K562 (cell line): Measurements from ENCODE around the gene ATF6B. TPM values are rescaled to one million over a fixed set of nuclear protein-coding genes. Genes with fewer than 3 reads are reported as not detected.
A peak's percentile ranks its signal among the peaks of the same experiment; 100 is the strongest.

ENCODE experiments used
- ATAC-seq: fragments of 200-7000 bp; cut with Tn5 transposase; 3 replicates; pipeline ENCODE4 v1.9.1; 2020; ENCODE audit warnings: moderate library complexity
- BruUV-seq: library from RNA; stranded (reverse); fragments of 400-500 nt; replicated peaks from 2 replicates; lab custom pipeline; 2021; lab: Mats Ljungman, UMichigan
- CTCF ChIA-PET: fragments of 300-600 bp; formaldehyde crosslinking; extraction: SDS; loops from one replicate; lab custom pipeline; 2021; ENCODE audit warnings: low intra/inter-chr PET ratio; lab: Yijun Ruan, JAX
- POLR2A ChIA-PET: fragments of 300-600, 350-650 bp; sonication (Branson Sonifier 250); formaldehyde crosslinking; extraction: SDS; loops from one replicate; lab custom pipeline; 2021; ENCODE audit warnings: antibody characterized with exemption, inconsistent platforms; lab: Yijun Ruan, JAX
- DNase-seq, 4 experiments: peaks; one replicate each; pipeline versions ENCODE4 v3.0.0 to v3.0.0-alpha.2; 2011 to 2018; ENCODE audit warnings: low spot score in 3 of 4, mixed read lengths in 3 of 4; ENCODE audit errors: extremely low read depth in 1 of 4
- FAIRE-seq: peaks from 2 replicates; lab custom pipeline; 2011; peaks lifted over from hg19 to GRCh38; lab: Jason Lieb, UNC
- H2AFZ ChIP-seq: 2 replicates; pipeline ENCODE4 v1.6.0; 2011; ENCODE audit warnings: low read depth, low read length, control low read depth, inconsistent platforms
- H3K27ac ChIP-seq: fragments of 200-600 bp; 3 replicates; pipeline ENCODE4 v1.8.0; 2011; ENCODE audit warnings: low read depth, mild to moderate bottlenecking, control low read depth, inconsistent platforms, low read length, moderate library complexity, mixed read lengths; ENCODE audit errors: extremely low read depth
- H3K27me3 ChIP-seq, 2 experiments: fragments of 300-600 bp in 1 of 2; 2 replicates in 1 of 2; 3 replicates in 1 of 2; pipeline versions ENCODE4 v1.6.0 to v1.8.0; 2011; ENCODE audit warnings: inconsistent platforms in 2 of 2, low read length in 2 of 2, mild to moderate bottlenecking in 1 of 2, mixed read lengths in 1 of 2, moderate library complexity in 1 of 2; ENCODE audit not compliant: control insufficient read depth in 2 of 2, insufficient read depth in 2 of 2
- H3K36me3 ChIP-seq: fragments of 300-600 bp; 3 replicates; pipeline ENCODE4 v1.8.0; 2011; ENCODE audit warnings: mild to moderate bottlenecking, low read length, inconsistent platforms; ENCODE audit not compliant: control insufficient read depth, insufficient read depth
- H3K4me1 ChIP-seq, 2 experiments: fragments of 200-600 bp in 1 of 2; replicated peaks in 1 of 2; 2 replicates in 1 of 2; 3 replicates in 1 of 2; pipeline versions ENCODE4 v1.5.1 to v1.8.0; 2011; ENCODE audit warnings: inconsistent platforms in 2 of 2, low read length in 2 of 2, mild to moderate bottlenecking in 1 of 2, mixed read lengths in 1 of 2, moderate library complexity in 1 of 2; ENCODE audit not compliant: control insufficient read depth in 2 of 2, insufficient read depth in 2 of 2
- H3K4me2 ChIP-seq: 2 replicates; pipeline ENCODE4 v1.6.1; 2011; ENCODE audit warnings: low read length, control low read depth, inconsistent platforms, mixed read lengths; ENCODE audit not compliant: insufficient read depth
- H3K4me3 ChIP-seq: fragments of 200-600 bp; sonication (generic), shearing (Covaris generic); 2 replicates; pipeline ENCODE4 v1.5.1; 2016; ENCODE audit warnings: control low read depth, inconsistent platforms
- H3K79me2 ChIP-seq: fragments of 200-600 bp; 3 replicates; pipeline ENCODE4 v1.8.0; 2011; ENCODE audit warnings: low read length, inconsistent platforms; ENCODE audit not compliant: control insufficient read depth, insufficient read depth
- H3K9ac ChIP-seq, 2 experiments: 2 replicates each; pipeline versions ENCODE4 v1.6.0 to v1.6.1; 2011; ENCODE audit warnings: low read depth in 2 of 2, low read length in 2 of 2, control low read depth in 1 of 2, inconsistent platforms in 1 of 2, mild to moderate bottlenecking in 1 of 2, mixed read lengths in 1 of 2; ENCODE audit not compliant: insufficient read depth in 1 of 2
- H3K9me1 ChIP-seq: one replicate; pipeline ENCODE4 v1.6.0; 2011; ENCODE audit warnings: inconsistent platforms, mild to moderate bottlenecking, low read length, moderate library complexity; ENCODE audit not compliant: control insufficient read depth, insufficient read depth
- H3K9me3 ChIP-seq: replicated peaks from 2 replicates; pipeline ENCODE4 v1.5.1; 2011; ENCODE audit warnings: low read depth, low read length, inconsistent platforms; ENCODE audit not compliant: control insufficient read depth, insufficient read depth
- H4K20me1 ChIP-seq: replicated peaks from 2 replicates; pipeline ENCODE4 v1.6.1; 2011; ENCODE audit warnings: low read length, inconsistent platforms, mixed read lengths; ENCODE audit not compliant: control insufficient read depth, insufficient read depth
- BDP1 ChIP-seq: IDR thresholded peaks from 3 replicates; pipeline ENCODE4 v1.6.1; 2011; ENCODE audit not compliant: insufficient read length, insufficient read depth
- CTCF ChIP-seq, 3 experiments: IDR thresholded peaks in 2 of 3; conservative IDR thresholded peaks in 1 of 3; 2 replicates each; pipeline ENCODE4 v1.5.1; 2011 to 2012; ENCODE audit warnings: low read length in 3 of 3, mild to moderate bottlenecking in 3 of 3, control low read depth in 2 of 3, improper control_type of control experiment in 1 of 3, inconsistent platforms in 1 of 3, low read depth in 1 of 3, mixed read lengths in 1 of 3, moderate library complexity in 1 of 3; ENCODE audit not compliant: insufficient read depth in 2 of 3
- ETS2 ChIP-seq: IDR thresholded peaks from 2 replicates; pipeline ENCODE4 v1.6.1; 2016; ENCODE audit warnings: borderline replicate concordance, missing genetic modification characterization, mild to moderate bottlenecking, moderate library complexity, missing compliant biosample characterization; ENCODE audit not compliant: poor library complexity, severe bottlenecking
- HMGN3 ChIP-seq: IDR thresholded peaks from 2 replicates; pipeline ENCODE4 v1.6.1; 2011; ENCODE audit warnings: borderline replicate concordance, low read depth, mild to moderate bottlenecking, mixed read lengths, low read length; ENCODE audit not compliant: insufficient read length; ENCODE audit errors: extremely low read depth
- ILK ChIP-seq: fragments of 450-650 bp; IDR thresholded peaks from 2 replicates; pipeline ENCODE4 v1.6.1; 2016; ENCODE audit warnings: missing genetic modification characterization, low read depth, mild to moderate bottlenecking, missing compliant biosample characterization, moderate library complexity, borderline replicate concordance
- POLR2G ChIP-seq: fragments of 200-400 bp; formaldehyde crosslinking; IDR thresholded peaks from 2 replicates; pipeline ENCODE4 v1.6.1; 2017; ENCODE audit warnings: low read depth, mild to moderate bottlenecking, antibody characterized with exemption, low read length, moderate library complexity
- RBFOX2 ChIP-seq: fragments of 200-400 bp; formaldehyde crosslinking; IDR thresholded peaks from 2 replicates; pipeline ENCODE4 v1.6.1; 2017; ENCODE audit warnings: low read depth, mild to moderate bottlenecking, low read length, moderate library complexity
- RBM25 ChIP-seq: fragments of 200-400 bp; formaldehyde crosslinking; IDR thresholded peaks from 2 replicates; pipeline ENCODE4 v1.6.1; 2018; ENCODE audit warnings: low read length, low read depth, moderate library complexity; ENCODE audit not compliant: severe bottlenecking
- SP2 ChIP-seq: IDR thresholded peaks from 2 replicates; pipeline ENCODE4 v1.6.1; 2011; ENCODE audit warnings: mild to moderate bottlenecking, low read depth, low read length, moderate library complexity; ENCODE audit not compliant: poor library complexity, severe bottlenecking; ENCODE audit errors: extremely low read depth
- XRCC3 ChIP-seq: fragments of 450-650 bp; IDR thresholded peaks from 2 replicates; pipeline ENCODE4 v1.6.1; 2017; ENCODE audit warnings: mild to moderate bottlenecking, moderate library complexity
- ZBTB7A ChIP-seq: IDR thresholded peaks from 2 replicates; pipeline ENCODE4 v1.6.1; 2011; ENCODE audit warnings: low read depth, mild to moderate bottlenecking, low read length, moderate library complexity, borderline replicate concordance; ENCODE audit not compliant: control insufficient read depth
- ZC3H4 ChIP-seq: sonication (generic); formaldehyde crosslinking; IDR thresholded peaks from 2 replicates; pipeline ENCODE4 v1.9.0; 2021; ENCODE audit warnings: missing genetic modification reagents, borderline replicate concordance
- ZNF217 ChIP-seq: sonication (generic); formaldehyde crosslinking; IDR thresholded peaks from 2 replicates; pipeline ENCODE4 v1.8.0; 2022; ENCODE audit warnings: mild to moderate bottlenecking, missing genetic modification reagents
- ZNF57 ChIP-seq: fragments of 450-650 bp; formaldehyde crosslinking; IDR thresholded peaks from 2 replicates; pipeline ENCODE4 v1.4.0; 2020; ENCODE audit warnings: mild to moderate bottlenecking, moderate library complexity
- ZNF639 ChIP-seq, 2 experiments: fragments of 200-800 bp in 1 of 2; sonication (Bioruptor generic) in 1 of 2; sonication (generic) in 1 of 2; formaldehyde crosslinking in 1 of 2; IDR thresholded peaks in 1 of 2; conservative IDR thresholded peaks in 1 of 2; 2 replicates each; pipeline versions ENCODE4 v1.5.0 to v1.6.1; 2016 to 2020; ENCODE audit warnings: missing compliant biosample characterization in 1 of 2, missing genetic modification characterization in 1 of 2, missing genetic modification reagents in 1 of 2
- ZNF707 ChIP-seq: fragments of 250-450 bp; sonication (Bioruptor Pico); conservative IDR thresholded peaks from 2 replicates; pipeline ENCODE4 v1.8.0; 2022; ENCODE audit warnings: inconsistent platforms, mild to moderate bottlenecking, moderate library complexity
- WGBS: fragments of 100-300 bp; shearing (Covaris generic); methylation state at CpG from one replicate; pipeline ENCODE4 v1.1.6; 2016; ENCODE audit warnings: low coverage, mixed read lengths; ENCODE audit not compliant: insufficient coverage; ENCODE audit errors: missing lambda C conversion rate; 5-methylcytosine and 5-hydroxymethylcytosine counted together
- in situ Hi-C: fragments of 300-500 bp; cut with MboI; formaldehyde crosslinking; loops from 4 replicates; pipeline ENCODE4 v1.15.0; 2018; ENCODE audit warnings: inconsistent platforms, mixed read lengths
- intact Hi-C: fragments of 100-400 bp; cut with micrococcal nuclease; formaldehyde crosslinking; loops from 2 replicates; pipeline ENCODE4 v1.14.2; 2022
- polyA plus RNA-seq, 8 experiments: library from polyadenylated mRNA; depleted of rRNA in 4 of 8; stranded (reverse) in 5 of 8; unstranded in 3 of 8; fragments of >200 nt; fragmentation: Nextera tagmentation in 2 of 8; fragmentation: Illumina TruSeq in 1 of 8; extraction: Ambion mirVana in 2 of 8; extraction: Trizol in 1 of 8; gene quantifications; 2 replicates each; pipeline versions ENCODE4 v1.2.1 to v1.2.3, GENCODE V29; 2011 to 2014; ENCODE audit warnings: inconsistent platforms in 1 of 8, missing spikeins in 1 of 8
- total RNA-seq, 7 experiments: library from RNA; depleted of rRNA in 6 of 7; stranded (reverse); fragments of >200 nt in 6 of 7; fragmentation: Illumina TruSeq in 2 of 7; extraction: Trizol in 2 of 7; gene quantifications; 2 replicates each; pipeline versions ENCODE4 v1.2.1 to v1.2.3, GENCODE V29; 2011 to 2021; ENCODE audit warnings: low replicate concordance in 1 of 7

The ATF6B gene
- total and polyA plus RNA-seq, 9 of the 15 experiments (the other 6 are each of a cell fraction or from before 2014, with no cell fraction given) = 20.7 to 131 (median 31.7) TPM

- ATAC-seq (no peak), FAIRE-seq (no peak), DNase-seq (no peak)
- H3K4me3 ChIP-seq = no peak overlapping the region
- BruUV-seq = no TSS peak
- TF ChIP-seq BDP1 = no peak
- TF ChIP-seq ZNF57 = no peak
- no peak for TF ChIP-seq HMGN3
- no peak for TF ChIP-seq SP2
- TF ChIP-seq ILK (tag) = no peak
- TF ChIP-seq ZBTB7A = no peak
- no peak for TF ChIP-seq ZNF639 (CRISPR knock-in tag; conservative IDR thresholded peaks at IDR 0.05 in 1 of 2, IDR thresholded peaks at IDR 0.05 in 1 of 2)
- TF ChIP-seq XRCC3 = no peak
- 0 out of 2 replicates have a peak, but pooled peaks have one; percentile 32 for TF ChIP-seq RBFOX2
- TF ChIP-seq ZNF707 (CRISPR knock-in tag) = no peak
- no peak for TF ChIP-seq ETS2 (tag)
- 0 out of 6 replicates have a peak, but pooled peaks of 1 of the 3 experiments have one; percentile 2 for TF ChIP-seq CTCF (IDR thresholded peaks at IDR 0.05 in 2 of 3, conservative IDR thresholded peaks at IDR 0.05 in 1 of 3; ENCODE audit: insufficient read depth in 2 of 3, low read depth in 1 of 3, low read length in 3 of 3)
- TF ChIP-seq ZNF217 (CRISPR knock-in tag) = no peak
- peak; percentile 36; the same call in 1 of the 2 replicates for TF ChIP-seq POLR2G
- TF ChIP-seq ZC3H4 (CRISPR knock-in tag) = no peak
- no peak for TF ChIP-seq RBM25
- H3K4me2 ChIP-seq = no peak overlapping the region
- ChIA-PET POLR2A (interaction anchor here (0.6 to 4.6 kb wide), 7 partner anchors 8 to 280 kb away, joined by 3 to 25 read pairs (median 4); partner anchors contain the start of genes FKBPL and TNXB), CTCF (interaction anchor here (0.8 to 1.9 kb wide), 3 partner anchors 30 to 77 kb away, joined by 3 to 8 read pairs (median 6); no protein-coding TSS in a partner anchor)
- in situ Hi-C loops = no loop called here
- H3K79me2 ChIP-seq = no peaks in the 10 kb centered on the region
- H3K9ac ChIP-seq = peak overlapping the region in 1 of 2 experiments; percentile 24; a peak in 1 of 4 replicates
- no peaks in the 10 kb centered on the region for H4K20me1 ChIP-seq
- WGBS = 91% methylated on average over 9 of the region's 9 CpGs
- H2AFZ ChIP-seq = no peak overlapping the region
- peaks cover 60% of the 10 kb centered on the region for H3K36me3 ChIP-seq
- peaks cover 7 to 12% of the 10 kb centered on the region in 2 experiments; a peak in 4 of 5 replicates for H3K4me1 ChIP-seq
- H3K27me3 ChIP-seq = no peaks in the 10 kb centered on the region
- no peak overlapping the region for H3K27ac ChIP-seq
- no peaks in the 10 kb centered on the region for H3K9me3 ChIP-seq
- intact Hi-C loops = loop anchor here (5.0 to 10.0 kb wide), 3 partner anchors 50 to 297 kb away; partner anchors contain the start of gene ZBTB12
- H3K9me1 ChIP-seq = peaks cover 3% of the 10 kb centered on the region
Observed at GRCh38 chr6:32117461-32117860, 10.6 kb downstream of the ATF6B start.
